Epithelial cell of proximal tubule (primary cell): Measurements from ENCODE around the gene OR2V2. TPM values are rescaled to one million over a fixed set of nuclear protein-coding genes. Genes with fewer than 3 reads are reported as not detected.
"Not testable (repeated sequence)": the region's sequence is repeated elsewhere in the genome, so short reads cannot be mapped to it uniquely, and the experiment has no call there.

Experiments used
- DNase-seq: peaks from one replicate; pipeline ENCODE4 v3.0.0-alpha.2; 2011; ENCODE audit warnings: low read depth
- H3K4me3 ChIP-seq: 2 replicates; pipeline ENCODE4 v1.5.1; 2011; ENCODE audit warnings: low read depth, mild to moderate bottlenecking, low read length
- CTCF ChIP-seq: conservative IDR thresholded peaks from 2 replicates; pipeline ENCODE4 v1.5.1; 2012; ENCODE audit warnings: low read depth, mild to moderate bottlenecking, low read length
- total RNA-seq: library from RNA; depleted of rRNA; stranded (reverse); fragments of >200 nt; gene quantifications from 2 replicates; pipeline ENCODE4 v1.2.3, GENCODE V29; 2015

Gene OR2V2
- total RNA-seq, 1 donor from 2014 or later: not detected

- no peak for TF ChIP-seq CTCF
- no peak overlapping the region for H3K4me3 ChIP-seq
- no peak for DNase-seq
Observed at GRCh38 chr5:181152406-181152805, 5.0 kb downstream of the OR2V2 start.

- DNase-seq: no peak
- H3K4me3 ChIP-seq: no peak overlapping the region
- TF ChIP-seq CTCF: no peak
Observed at GRCh38 chr5:181153814-181154213, 6.4 kb downstream of the OR2V2 start.

DNA sequence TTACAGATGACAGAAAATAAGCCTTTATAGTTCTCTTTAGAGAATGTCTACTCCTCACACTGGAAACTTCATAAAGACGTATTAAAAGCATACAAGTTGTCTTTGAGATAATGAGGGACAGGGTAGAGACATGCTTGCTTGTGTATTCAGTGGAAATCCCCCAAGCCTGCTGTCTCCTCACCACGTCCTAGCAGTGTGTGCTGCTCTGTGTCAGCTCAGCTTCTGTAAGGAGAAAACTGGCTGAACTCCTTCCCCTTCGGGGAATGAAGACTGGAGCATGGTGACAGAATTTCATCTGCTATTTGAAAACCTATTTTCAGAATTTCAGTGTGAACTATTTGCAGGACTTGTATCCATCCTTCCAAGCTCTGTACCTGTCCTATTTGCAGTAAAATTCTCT is 9.4 kb downstream of the OR2V2 start:
- TF ChIP-seq CTCF: no peak
- no peak for DNase-seq
- no peak overlapping the region for H3K4me3 ChIP-seq

GRCh38 chr5:181158869-181159268 is 11.5 kb downstream of the OR2V2 start:
- no peak for DNase-seq
- no peak overlapping the region for H3K4me3 ChIP-seq
- no peak for TF ChIP-seq CTCF

DNA sequence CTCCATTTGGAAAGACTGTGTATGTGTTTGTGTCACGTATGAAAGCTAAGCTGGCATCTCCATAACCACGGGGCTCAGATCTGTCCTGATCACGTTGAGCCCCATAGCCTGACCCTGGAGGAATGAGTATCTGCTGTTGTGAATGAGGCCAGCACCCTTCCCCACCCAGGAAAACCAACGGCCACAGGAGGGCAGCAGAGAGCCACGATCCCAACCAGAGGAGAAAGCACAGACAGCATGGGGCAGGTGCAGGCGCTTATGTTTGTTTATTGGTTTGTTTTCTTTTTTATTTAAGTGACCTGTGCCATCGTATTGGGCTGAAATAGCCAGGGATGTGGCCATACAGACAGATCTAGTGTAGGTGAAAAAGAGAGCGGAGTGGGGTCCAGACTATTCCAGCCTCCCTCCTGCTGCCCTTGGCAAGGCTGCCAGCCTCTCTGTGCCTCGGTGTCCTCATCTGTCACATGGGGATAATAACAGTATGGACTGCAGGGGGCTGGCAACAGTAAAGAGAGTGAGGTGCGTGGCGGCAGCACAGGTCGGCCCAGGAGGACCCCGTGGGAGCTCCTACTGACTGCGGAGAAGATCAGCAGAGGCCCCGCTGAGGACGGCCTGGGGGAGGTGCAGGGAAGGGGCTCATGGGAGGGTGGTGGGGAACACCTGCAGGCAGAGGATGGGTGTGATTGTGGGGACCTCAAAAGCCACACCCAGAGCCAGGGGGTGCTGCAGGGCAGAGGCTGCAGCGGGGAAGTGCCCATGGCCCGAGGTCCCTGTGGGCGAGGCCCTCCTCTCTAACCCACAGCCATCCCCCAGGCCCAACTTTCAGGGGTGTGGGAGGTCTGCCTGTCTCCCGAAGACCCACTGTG is 12.1 kb downstream of the OR2V2 start:
- peak; percentile 94 for TF ChIP-seq CTCF
- no peak overlapping the region for H3K4me3 ChIP-seq
- no peak for DNase-seq

DNA sequence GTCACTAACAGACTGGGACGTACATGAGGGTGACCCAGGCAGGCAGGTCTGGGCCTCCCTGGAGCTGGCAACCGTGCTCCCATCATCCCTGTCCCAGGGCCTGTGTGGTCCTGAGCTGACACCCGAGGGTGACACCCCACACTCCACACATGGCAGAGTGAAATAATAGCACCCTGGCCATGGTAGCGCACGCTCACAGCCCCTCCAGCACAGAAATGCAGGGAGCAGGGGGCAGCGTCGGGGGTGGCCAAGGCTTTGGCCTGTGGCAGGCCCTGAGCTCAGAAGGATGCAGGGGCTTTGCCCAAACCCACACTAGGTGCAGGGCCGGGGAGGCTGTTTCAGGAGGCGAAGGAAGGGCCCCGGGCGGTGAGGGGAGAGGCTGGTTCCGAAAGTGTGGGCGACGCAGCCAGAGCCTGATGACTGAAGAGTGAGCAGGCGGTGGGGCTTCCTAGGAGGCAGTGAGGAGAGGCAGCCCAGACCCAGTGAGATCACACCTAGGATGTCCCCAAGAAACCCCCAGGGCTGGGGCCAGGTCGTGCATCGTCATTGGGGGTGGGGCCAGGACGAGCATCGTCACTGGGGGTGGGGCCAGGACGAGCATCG is 12.9 kb downstream of the OR2V2 start:
- H3K4me3 ChIP-seq: no peak overlapping the region
- no peak for TF ChIP-seq CTCF
- DNase-seq: no peak

DNA sequence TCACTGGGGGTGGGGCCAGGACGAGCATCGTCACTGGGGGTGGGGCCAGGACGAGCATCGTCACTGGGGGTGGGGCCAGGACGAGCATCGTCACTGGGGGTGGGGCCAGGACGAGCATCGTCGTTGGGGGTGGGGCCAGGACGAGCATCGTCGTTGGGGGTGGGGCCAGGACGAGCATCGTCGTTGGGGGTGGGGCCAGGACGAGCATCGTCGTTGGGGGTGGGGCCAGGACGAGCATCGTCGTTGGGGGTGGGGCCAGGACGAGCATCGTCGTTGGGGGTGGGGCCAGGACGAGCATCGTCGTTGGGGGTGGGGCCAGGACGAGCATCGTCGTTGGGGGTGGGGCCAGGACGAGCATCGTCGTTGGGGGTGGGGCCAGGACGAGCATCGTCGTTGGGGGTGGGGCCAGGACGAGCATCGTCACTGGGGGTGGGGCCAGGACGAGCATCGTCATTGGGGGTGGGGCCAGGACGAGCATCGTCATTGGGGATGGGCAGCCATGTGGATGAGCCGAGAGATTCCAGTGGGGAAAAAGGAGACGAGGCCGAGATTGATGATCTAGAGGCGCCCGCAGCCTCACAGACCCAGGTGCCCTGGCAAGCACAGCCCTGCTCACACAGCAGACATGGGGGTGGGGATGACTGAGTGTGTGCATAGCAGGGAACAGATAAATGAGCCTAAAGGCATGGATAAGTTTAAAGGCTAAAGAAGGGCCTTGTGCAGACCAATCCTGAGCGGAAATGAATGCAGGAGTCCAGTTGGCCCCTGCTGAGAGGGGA is 13.6 kb downstream of the OR2V2 start:
- H3K4me3 ChIP-seq: peak overlapping the region; percentile 5
- not testable (repeated sequence) for DNase-seq
